ENCODE results near the gene GGTLC1. TPM values are rescaled to one million over a fixed set of nuclear protein-coding genes. Genes with fewer than 3 reads are reported as not detected.
A peak's percentile ranks its signal among the peaks of the same experiment; 100 is the strongest.

Gene GGTLC1
- total RNA-seq, 4 donors from 2014 or later, result not detected

- no peaks in the 10 kb centered on the region for H3K9me3 ChIP-seq
- TF ChIP-seq CTCF (IDR thresholded peaks at IDR 0.05) (no peak), POLR2AphosphoS5 (IDR thresholded peaks at IDR 0.05) (no peak), POLR2A (IDR thresholded peaks at IDR 0.05; ENCODE audit: low read depth) (no peak), EP300 (IDR thresholded peaks at IDR 0.05) (no peak)
- DNase-seq (ENCODE audit: extremely low spot score), result no peak
- H3K4me1 ChIP-seq, result no peaks in the 10 kb centered on the region
- 82% methylated on average over 3 of the region's 3 CpGs for WGBS
- H3K27me3 ChIP-seq, result peaks cover 0 to 2% (median 0%) of the 10 kb centered on the region in 4 donors
- intact Hi-C loops (cut with DNase I), result no loop called here
- no peaks in the 10 kb centered on the region for H3K36me3 ChIP-seq
- no peak overlapping the region for H3K4me3 ChIP-seq
- no peak overlapping the region for H3K27ac ChIP-seq (replicated peaks in 1 of 4)
These were observed 42.4 kb downstream of the GGTLC1 start for GRCh38 chr20:23946206-23946605.

- no peak overlapping the region for H3K4me3 ChIP-seq
- H3K27me3 ChIP-seq, result peaks cover 0 to 2% (median 0%) of the 10 kb centered on the region in 4 donors
- no peak for TF ChIP-seq POLR2AphosphoS5 (IDR thresholded peaks at IDR 0.05)
- no peak for TF ChIP-seq EP300 (IDR thresholded peaks at IDR 0.05)
- no peak for TF ChIP-seq CTCF (IDR thresholded peaks at IDR 0.05)
- no peak for TF ChIP-seq POLR2A (IDR thresholded peaks at IDR 0.05; ENCODE audit: low read depth)
- peak; percentile 26 for DNase-seq (ENCODE audit: extremely low spot score)
- H3K36me3 ChIP-seq, result no peaks in the 10 kb centered on the region
- peaks cover 0 to 3% (median 0%) of the 10 kb centered on the region in 4 donors for H3K4me1 ChIP-seq
- H3K9me3 ChIP-seq, result no peaks in the 10 kb centered on the region
- WGBS, result 90% methylated on average over 5 of the region's 5 CpGs
- no peak overlapping the region for H3K27ac ChIP-seq (replicated peaks in 1 of 4)
- intact Hi-C loops (cut with DNase I), result no loop called here
These were observed 45.3 kb downstream of the GGTLC1 start for GRCh38 chr20:23943304-23943703.

- intact Hi-C loops (cut with DNase I), result loop anchor here (5.0 kb wide), 3 partner anchors 43 to 142 kb away; no protein-coding TSS in a partner anchor
- Histone ChIP-seq H3K9me3 (no peaks in the 10 kb centered on the region), H3K36me3 (no peaks in the 10 kb centered on the region), H3K27ac (replicated peaks in 1 of 4) (no peak overlapping the region), H3K4me1 (peaks cover 0 to 3% (median 0%) of the 10 kb centered on the region in 4 donors), H3K4me3 (no peak overlapping the region), H3K27me3 (peaks cover 0 to 8% (median 0%) of the 10 kb centered on the region in 4 donors)
- TF ChIP-seq POLR2A (IDR thresholded peaks at IDR 0.05; ENCODE audit: low read depth) (no peak), CTCF (IDR thresholded peaks at IDR 0.05) (no peak), POLR2AphosphoS5 (IDR thresholded peaks at IDR 0.05) (no peak), EP300 (IDR thresholded peaks at IDR 0.05) (no peak)
- DNase-seq (ENCODE audit: extremely low spot score), result no peak
These were observed 48.9 kb downstream of the GGTLC1 start for GRCh38 chr20:23939641-23940040.

- WGBS, result 41% methylated on average over 1 of the region's 2 CpGs
- peak; percentile 83 for DNase-seq (ENCODE audit: extremely low spot score)
- H3K36me3 ChIP-seq, result no peaks in the 10 kb centered on the region
- peaks cover 0 to 8% (median 0%) of the 10 kb centered on the region in 4 donors for H3K27me3 ChIP-seq
- H3K4me1 ChIP-seq, result peaks cover 0 to 3% (median 0%) of the 10 kb centered on the region in 4 donors
- intact Hi-C loops (cut with DNase I), result loop anchor here (5.0 kb wide), 3 partner anchors 43 to 142 kb away; no protein-coding TSS in a partner anchor
- H3K27ac ChIP-seq (replicated peaks in 1 of 4), result no peak overlapping the region
- no peak for TF ChIP-seq POLR2AphosphoS5 (IDR thresholded peaks at IDR 0.05)
- no peak for TF ChIP-seq CTCF (IDR thresholded peaks at IDR 0.05)
- TF ChIP-seq POLR2A (IDR thresholded peaks at IDR 0.05; ENCODE audit: low read depth), result no peak
- no peak for TF ChIP-seq EP300 (IDR thresholded peaks at IDR 0.05)
- H3K9me3 ChIP-seq, result no peaks in the 10 kb centered on the region
- H3K4me3 ChIP-seq, result no peak overlapping the region
These were observed 49.5 kb downstream of the GGTLC1 start for GRCh38 chr20:23939063-23939462.

GRCh38 chr20:23938118-23938438 lies 50.5 kb downstream of the GGTLC1 start:
- WGBS, result 89% methylated on average over 1 of the region's 2 CpGs
- intact Hi-C loops (cut with DNase I), result loop anchor here (5.0 kb wide), 3 partner anchors 44 to 141 kb away; no protein-coding TSS in a partner anchor
- H3K4me1 ChIP-seq, result peaks cover 0 to 3% (median 0%) of the 10 kb centered on the region in 4 donors
- TF ChIP-seq CTCF (IDR thresholded peaks at IDR 0.05), result no peak
- TF ChIP-seq POLR2AphosphoS5 (IDR thresholded peaks at IDR 0.05), result no peak
- TF ChIP-seq POLR2A (IDR thresholded peaks at IDR 0.05; ENCODE audit: low read depth), result no peak
- no peak for TF ChIP-seq EP300 (IDR thresholded peaks at IDR 0.05)
- H3K27ac ChIP-seq (replicated peaks in 1 of 4), result no peak overlapping the region
- no peaks in the 10 kb centered on the region for H3K36me3 ChIP-seq
- peak; percentile 34 for DNase-seq (ENCODE audit: extremely low spot score)
- peaks cover 0 to 8% (median 0%) of the 10 kb centered on the region in 4 donors for H3K27me3 ChIP-seq
- no peak overlapping the region for H3K4me3 ChIP-seq
- H3K9me3 ChIP-seq, result no peaks in the 10 kb centered on the region
